Neural crest cell (in vitro differentiated cells): ENCODE results near the gene ST6GALNAC5. TPM values are rescaled to one million over a fixed set of nuclear protein-coding genes. Genes with fewer than 3 reads are reported as not detected.

ENCODE experiments used
- DNase-seq: peaks from one replicate; pipeline ENCODE4 v3.0.0; 2021; ENCODE audit warnings: low read depth, mixed read lengths, low spot score
- H3K27ac Mint-ChIP-seq: one replicate; pipeline ENCODE4 v1.8.0; 2021; ENCODE audit warnings: mild to moderate bottlenecking, mixed read lengths; ENCODE audit not compliant: unreplicated experiment
- H3K27me3 Mint-ChIP-seq: 2 replicates; pipeline ENCODE4 v1.8.0; 2021; ENCODE audit warnings: low read depth, mild to moderate bottlenecking, mixed read lengths
- H3K36me3 Mint-ChIP-seq: 2 replicates; pipeline ENCODE4 v1.8.0; 2021; ENCODE audit warnings: low read depth, mild to moderate bottlenecking, mixed read lengths
- H3K4me1 Mint-ChIP-seq: 2 replicates; pipeline ENCODE4 v1.8.0; 2021; ENCODE audit warnings: mixed read lengths
- H3K4me3 Mint-ChIP-seq: one replicate; pipeline ENCODE4 v1.8.0; 2021; ENCODE audit warnings: mild to moderate bottlenecking, mixed read lengths
- H3K9me3 Mint-ChIP-seq: 2 replicates; pipeline ENCODE4 v1.8.0; 2021; ENCODE audit warnings: mixed read lengths
- total RNA-seq: library from RNA; stranded (reverse); gene quantifications from 2 replicates; pipeline ENCODE4 v1.2.1, GENCODE V29; 2021
- TF ChIP-seq, protein P1 (sequence below): fragments of 200-600 bp; sonication (generic); conservative IDR thresholded peaks from 2 replicates; pipeline ENCODE4 v1.5.0; 2021; ENCODE audit warnings: antibody characterized with exemption, mild to moderate bottlenecking

Gene ST6GALNAC5
- total RNA-seq, 1 donor from 2014 or later = 45.6 TPM

DNA sequence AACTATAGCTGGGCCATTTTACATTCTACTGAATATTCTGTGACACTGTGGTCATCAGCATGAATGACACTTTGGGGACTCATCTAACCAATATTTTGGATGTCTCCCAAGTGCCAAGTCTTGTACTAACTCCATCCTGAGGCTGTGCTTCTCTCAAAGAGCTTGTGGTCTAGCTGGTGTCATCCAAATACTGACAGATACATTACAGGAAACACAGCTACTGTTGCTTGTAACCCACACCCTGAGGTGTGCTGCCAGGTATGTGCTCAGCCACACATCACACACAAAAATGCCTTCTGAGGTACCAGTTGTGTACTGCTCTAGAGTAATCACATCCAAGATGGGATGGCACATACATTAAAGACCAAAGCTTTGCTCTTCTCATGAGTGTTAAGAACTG lies 81.6 kb downstream of the ST6GALNAC5 start:
- Mint-ChIP-seq H3K27ac (peak overlapping the region; percentile 46), H3K36me3 (peaks cover 2% of the 10 kb centered on the region), H3K9me3 (no peaks in the 10 kb centered on the region), H3K27me3 (no peaks in the 10 kb centered on the region), H3K4me1 (peaks cover 9% of the 10 kb centered on the region), H3K4me3 (no peak overlapping the region)
- TF ChIP-seq, protein P1, sequence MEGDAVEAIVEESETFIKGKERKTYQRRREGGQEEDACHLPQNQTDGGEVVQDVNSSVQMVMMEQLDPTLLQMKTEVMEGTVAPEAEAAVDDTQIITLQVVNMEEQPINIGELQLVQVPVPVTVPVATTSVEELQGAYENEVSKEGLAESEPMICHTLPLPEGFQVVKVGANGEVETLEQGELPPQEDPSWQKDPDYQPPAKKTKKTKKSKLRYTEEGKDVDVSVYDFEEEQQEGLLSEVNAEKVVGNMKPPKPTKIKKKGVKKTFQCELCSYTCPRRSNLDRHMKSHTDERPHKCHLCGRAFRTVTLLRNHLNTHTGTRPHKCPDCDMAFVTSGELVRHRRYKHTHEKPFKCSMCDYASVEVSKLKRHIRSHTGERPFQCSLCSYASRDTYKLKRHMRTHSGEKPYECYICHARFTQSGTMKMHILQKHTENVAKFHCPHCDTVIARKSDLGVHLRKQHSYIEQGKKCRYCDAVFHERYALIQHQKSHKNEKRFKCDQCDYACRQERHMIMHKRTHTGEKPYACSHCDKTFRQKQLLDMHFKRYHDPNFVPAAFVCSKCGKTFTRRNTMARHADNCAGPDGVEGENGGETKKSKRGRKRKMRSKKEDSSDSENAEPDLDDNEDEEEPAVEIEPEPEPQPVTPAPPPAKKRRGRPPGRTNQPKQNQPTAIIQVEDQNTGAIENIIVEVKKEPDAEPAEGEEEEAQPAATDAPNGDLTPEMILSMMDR = no peak
- DNase-seq = no peak

DNA sequence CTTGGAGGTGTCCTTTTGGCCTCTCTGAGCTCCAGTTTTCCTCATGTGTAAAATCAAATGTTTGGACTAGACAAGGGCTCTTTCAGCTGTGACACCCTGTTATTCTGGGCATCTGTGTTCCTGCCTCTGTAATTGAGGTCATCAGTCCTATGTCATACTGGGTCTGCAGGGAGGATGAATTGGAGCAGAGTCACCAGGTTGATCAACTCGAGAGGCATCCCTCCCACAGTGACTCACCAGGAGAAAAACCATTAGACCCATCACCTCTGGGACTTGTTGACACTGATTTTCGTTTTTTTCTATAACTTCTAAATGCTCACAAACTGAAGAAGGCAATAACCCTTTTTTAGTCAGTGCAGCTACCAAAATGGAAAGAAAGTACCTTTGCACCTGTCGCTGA lies 82.2 kb downstream of the ST6GALNAC5 start:
- Mint-ChIP-seq H3K9me3 (no peaks in the 10 kb centered on the region), H3K4me1 (peaks cover 9% of the 10 kb centered on the region), H3K36me3 (peaks cover 2% of the 10 kb centered on the region), H3K27ac (no peak overlapping the region), H3K27me3 (no peaks in the 10 kb centered on the region), H3K4me3 (no peak overlapping the region)
- TF ChIP-seq, protein P1 = no peak
- no peak for DNase-seq

DNA sequence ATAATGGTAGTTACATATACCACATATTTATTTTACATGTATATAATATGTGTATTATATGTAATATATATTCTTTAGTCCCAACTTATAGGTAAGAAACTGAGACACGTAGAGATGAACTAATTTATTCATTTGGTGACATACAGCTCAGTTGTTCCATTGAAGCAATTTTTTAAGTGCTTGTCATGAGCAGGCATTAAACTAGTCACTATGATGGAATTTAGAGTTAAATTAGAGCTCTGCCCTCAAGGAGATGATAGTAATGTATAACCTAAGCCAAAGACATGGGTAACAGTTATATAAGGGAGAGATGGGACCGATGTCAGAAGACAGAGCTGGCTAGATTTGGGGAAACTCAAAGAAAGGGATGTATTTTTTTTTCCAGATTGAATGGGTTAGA lies 83.0 kb downstream of the ST6GALNAC5 start:
- H3K27me3 Mint-ChIP-seq = no peaks in the 10 kb centered on the region
- no peak overlapping the region for H3K4me3 Mint-ChIP-seq
- H3K4me1 Mint-ChIP-seq = peaks cover 3% of the 10 kb centered on the region
- no peak for DNase-seq
- H3K9me3 Mint-ChIP-seq = no peaks in the 10 kb centered on the region
- no peaks in the 10 kb centered on the region for H3K36me3 Mint-ChIP-seq
- H3K27ac Mint-ChIP-seq = no peak overlapping the region
- TF ChIP-seq, protein P1 = no peak

DNA sequence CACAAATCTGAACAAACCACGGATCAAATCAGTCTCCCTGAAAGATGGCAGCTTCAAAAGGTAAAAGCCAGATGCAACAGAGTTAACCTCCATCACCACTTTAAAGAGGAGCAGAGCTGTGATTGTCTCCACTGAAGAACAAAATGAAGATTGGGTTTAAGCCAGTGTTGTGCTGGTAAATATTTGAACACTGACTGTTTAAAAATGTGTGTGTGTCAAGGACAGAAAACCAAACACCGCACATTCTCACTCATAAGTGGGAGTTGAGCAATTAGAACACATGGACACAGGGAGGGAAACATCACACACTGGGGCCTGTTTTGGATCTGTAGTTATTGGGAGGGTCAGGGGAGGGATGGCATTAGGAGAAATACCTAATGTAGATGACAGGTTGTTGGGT lies 83.9 kb downstream of the ST6GALNAC5 start:
- H3K4me3 Mint-ChIP-seq = no peak overlapping the region
- H3K27ac Mint-ChIP-seq = no peak overlapping the region
- no peak for DNase-seq
- TF ChIP-seq, protein P1 = no peak
- no peaks in the 10 kb centered on the region for H3K27me3 Mint-ChIP-seq
- H3K9me3 Mint-ChIP-seq = no peaks in the 10 kb centered on the region
- H3K4me1 Mint-ChIP-seq = peaks cover 6% of the 10 kb centered on the region
- no peaks in the 10 kb centered on the region for H3K36me3 Mint-ChIP-seq

DNA sequence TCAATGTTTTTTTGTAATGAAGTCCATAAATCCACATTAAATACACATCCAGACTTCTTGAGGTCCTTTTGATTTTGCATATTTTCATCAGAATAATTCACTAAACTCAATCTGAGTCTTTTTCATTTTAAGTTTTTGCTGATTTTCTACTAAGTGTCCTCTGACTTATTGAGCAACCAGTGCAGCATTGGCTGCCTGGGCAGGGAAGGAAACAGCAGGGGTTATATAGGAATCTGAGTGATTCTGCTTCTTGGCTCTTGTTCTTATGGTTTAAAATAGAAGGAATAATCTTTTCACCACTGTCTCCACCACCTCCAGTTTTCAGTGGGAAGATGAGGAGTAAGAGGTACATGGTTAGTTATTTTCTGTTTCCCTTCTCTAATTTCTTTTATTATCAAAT lies 88.4 kb downstream of the ST6GALNAC5 start:
- Mint-ChIP-seq H3K27me3 (no peaks in the 10 kb centered on the region), H3K9me3 (no peaks in the 10 kb centered on the region), H3K4me1 (peaks cover 23% of the 10 kb centered on the region), H3K4me3 (no peak overlapping the region), H3K36me3 (peaks cover 11% of the 10 kb centered on the region), H3K27ac (no peak overlapping the region)
- no peak for DNase-seq
- TF ChIP-seq, protein P1 = no peak

DNA sequence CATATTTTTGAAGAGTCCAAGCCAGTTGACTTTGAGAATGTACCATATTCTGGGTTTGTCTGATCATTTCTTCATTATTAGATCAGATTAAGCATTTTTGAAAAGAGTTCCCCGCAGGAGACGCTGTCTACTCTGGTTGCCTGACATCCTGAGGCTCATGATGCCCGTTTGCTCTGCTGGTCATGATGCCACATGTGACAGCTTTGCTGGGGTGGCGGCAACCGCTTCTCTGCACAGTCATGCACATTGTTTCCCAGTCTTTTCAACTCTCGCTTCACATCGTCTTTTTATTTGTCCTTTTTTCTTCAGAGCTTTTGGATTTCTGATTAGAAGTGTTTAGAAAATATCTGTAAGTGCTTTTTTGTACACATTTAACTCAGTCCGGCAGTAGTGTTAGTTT lies 90.7 kb downstream of the ST6GALNAC5 start:
- no peaks in the 10 kb centered on the region for H3K9me3 Mint-ChIP-seq

More for the DNA sequence above, 90.7 kb downstream of the ST6GALNAC5 start:
- no peak for DNase-seq
- H3K27ac Mint-ChIP-seq = no peak overlapping the region
- H3K36me3 Mint-ChIP-seq = peaks cover 25% of the 10 kb centered on the region
- H3K4me3 Mint-ChIP-seq = no peak overlapping the region
- H3K4me1 Mint-ChIP-seq = peaks cover 38% of the 10 kb centered on the region
- TF ChIP-seq, protein P1 = no peak
- no peaks in the 10 kb centered on the region for H3K27me3 Mint-ChIP-seq
